IPS-NIHi11 (cell line): Measurements from ENCODE around the gene C4orf50.

Experiments
- DNase-seq: peaks from one replicate; pipeline ENCODE4 v3.0.0; 2012; ENCODE audit warnings: mixed read lengths, low spot score

Gene C4orf50

DNA sequence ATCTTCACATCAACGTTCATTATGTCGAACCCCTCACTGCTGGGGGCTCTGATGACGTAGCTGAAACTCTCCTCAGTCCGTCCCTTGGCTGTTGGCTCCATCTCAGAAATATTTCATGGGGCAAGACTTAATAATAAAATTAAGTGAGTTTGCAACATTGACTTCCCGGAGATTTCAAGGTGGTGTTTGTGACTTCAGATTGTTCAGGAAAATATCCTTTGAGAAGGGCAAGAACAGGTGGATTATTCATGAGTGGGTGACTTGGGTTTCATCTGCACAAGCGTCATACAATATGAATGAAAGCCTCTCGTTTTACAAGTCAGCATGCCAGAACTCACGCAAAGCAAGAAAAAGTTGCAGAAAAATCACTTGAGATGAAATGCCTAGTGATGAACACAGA lies at the start of gene C4orf50:
Gene C4orf50, minus strand, starts transcription at position 101 of the 400 bp plus-strand sequence.
- no peak for DNase-seq

- DNase-seq: no peak
Observed at GRCh38 chr4:6065934-6066590, 47.8 kb upstream of the C4orf50 start.

DNA sequence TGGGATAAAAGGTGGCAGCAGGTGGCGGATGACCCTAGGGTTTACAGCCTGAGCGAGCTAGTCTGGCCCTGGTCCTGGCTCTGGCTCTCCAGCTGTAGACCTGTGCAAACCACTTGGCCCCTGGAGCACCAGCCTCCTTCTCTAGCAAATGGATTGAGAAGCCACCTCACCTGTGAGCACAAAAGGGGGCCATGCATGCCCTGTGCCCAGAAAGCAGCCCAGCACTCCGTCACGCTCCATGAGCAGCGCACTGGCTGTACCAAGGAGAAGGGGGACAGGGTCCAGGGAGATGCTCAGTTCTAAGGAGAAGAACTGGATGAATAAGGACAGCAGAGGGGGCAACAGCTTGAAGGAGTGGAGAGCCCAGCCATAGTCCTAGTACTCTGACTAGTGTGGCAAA lies 46.9 kb upstream of the C4orf50 start:
- DNase-seq: no peak

GRCh38 chr4:6064383-6064782 lies 46.2 kb upstream of the C4orf50 start:
- no peak for DNase-seq

GRCh38 chr4:6063684-6064083 lies 45.5 kb upstream of the C4orf50 start:
- DNase-seq: no peak

DNA sequence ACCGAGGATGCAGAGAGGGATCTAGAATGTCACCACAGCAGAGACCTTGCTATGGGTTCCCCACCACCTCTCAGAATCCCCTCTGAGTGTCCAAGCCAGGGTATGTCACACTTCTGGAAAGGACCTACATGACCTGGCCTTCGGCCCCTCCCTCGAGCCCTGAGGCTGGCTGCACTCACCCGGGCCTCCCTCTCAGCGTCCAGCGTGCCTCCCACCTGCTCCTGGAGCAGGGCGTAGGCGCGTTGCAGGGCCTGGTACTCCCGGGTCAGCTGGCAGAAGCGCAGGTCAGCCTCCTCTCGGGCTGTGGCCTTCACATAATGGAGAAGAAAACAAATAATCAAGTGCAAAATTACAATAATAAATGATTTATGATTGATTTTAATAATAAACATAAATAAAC lies 43.9 kb upstream of the C4orf50 start:
- DNase-seq: no peak

DNA sequence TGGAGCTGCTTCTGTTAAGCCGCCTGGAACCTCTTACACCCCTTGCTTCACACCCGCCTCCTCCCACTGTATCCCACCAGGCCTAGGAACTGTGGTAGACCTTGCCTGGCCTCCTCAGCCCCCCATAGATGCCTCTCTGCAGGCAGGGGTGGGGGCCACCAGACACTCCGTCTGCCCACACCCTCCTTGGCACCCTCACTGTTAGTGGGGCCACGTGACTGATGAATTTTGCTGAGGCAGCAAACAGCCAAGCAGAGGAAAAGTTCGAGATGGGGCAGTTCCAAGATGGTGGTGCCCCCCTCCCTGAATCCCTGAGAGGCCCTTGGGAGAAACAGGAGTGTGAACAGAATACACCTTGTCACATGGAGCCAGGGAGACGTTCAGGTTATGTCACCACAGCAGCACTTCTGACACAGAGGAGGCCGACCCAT lies 41.2 kb upstream of the C4orf50 start:
- DNase-seq: no peak

- no peak for DNase-seq
Observed at GRCh38 chr4:6058531-6059374, 40.5 kb upstream of the C4orf50 start.

GRCh38 chr4:6056976-6057766 lies 38.9 kb upstream of the C4orf50 start:
- DNase-seq: no peak

GRCh38 chr4:6055436-6055835 lies 37.2 kb upstream of the C4orf50 start:
- DNase-seq: no peak

- DNase-seq: no peak
Observed at GRCh38 chr4:6055030-6055429, 36.8 kb upstream of the C4orf50 start.

DNA sequence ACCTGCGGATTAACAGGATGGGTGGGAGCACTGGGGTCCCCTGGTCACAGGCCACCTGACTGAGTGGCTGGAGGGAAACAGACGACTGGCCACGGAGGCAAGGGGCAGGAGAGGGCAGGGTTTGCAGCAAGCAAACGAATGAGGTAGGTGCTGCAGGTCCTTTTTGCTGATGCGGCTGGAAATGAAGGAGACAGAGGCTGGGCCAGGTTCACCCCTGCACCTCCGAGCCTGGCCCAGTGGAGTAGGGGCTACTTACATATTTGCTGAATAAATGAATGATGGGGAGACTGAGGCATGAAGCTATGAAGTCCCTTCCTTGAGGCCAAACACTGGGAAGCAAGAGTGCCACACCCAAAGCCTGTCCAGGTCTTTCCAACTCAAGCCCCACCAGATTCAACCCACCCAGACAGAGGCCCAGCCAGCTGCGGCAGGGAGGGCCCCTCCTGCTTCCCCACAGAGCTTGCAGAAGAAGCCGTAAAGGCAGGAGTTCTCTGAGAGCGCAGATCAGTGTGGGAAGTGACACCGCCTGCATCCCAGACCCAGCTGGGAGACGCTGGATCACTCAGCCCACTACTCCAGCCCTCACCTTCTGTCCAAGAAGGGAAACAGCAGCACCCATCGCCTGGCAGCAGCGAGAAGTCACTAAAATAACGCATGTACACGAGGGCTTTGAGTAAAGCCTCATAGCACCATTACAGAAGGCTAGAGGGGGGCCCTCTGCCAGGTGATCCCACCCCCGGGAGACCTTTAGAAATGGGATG lies 36.1 kb upstream of the C4orf50 start:
- DNase-seq: no peak

DNA sequence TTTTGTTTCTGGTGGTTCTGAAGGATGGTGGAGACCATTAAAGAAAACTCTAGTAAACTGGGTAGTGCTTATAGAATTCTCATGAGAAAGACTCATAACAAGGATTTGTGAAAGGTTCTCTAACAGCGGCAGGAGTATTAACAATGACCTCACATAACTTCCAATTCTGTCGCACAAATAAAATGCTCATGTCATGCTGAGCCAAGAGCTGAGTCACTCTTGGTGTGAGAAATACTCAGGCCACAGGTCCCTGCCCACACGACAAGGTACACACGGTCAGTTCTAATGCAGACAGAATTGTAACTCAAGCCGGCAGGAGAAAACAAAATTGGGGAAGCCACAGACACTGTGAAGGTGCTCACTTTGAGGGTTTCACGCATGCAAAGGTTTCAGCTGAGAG lies 34.4 kb upstream of the C4orf50 start:
- no peak for DNase-seq

DNA sequence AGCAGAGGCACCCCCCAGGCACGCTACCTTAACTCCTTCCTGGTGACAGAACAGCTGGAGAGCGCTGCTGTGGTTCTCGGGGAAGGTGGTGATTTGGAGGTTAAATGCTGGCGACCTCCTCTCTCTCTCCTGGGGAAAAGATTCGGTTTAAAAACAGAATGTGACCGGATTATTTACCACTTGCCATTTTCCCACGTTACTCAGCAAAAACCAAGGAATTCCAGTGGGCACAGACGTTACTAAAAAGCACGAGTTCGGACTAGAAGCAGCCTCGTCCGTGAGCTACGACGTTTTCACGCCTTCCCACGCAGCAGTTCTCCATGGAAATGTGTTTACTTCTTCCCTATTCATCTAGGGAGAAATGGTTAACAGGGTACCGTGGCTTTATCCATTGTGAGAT lies 32.3 kb upstream of the C4orf50 start:
- no peak for DNase-seq

GRCh38 chr4:6049985-6050384 lies 31.8 kb upstream of the C4orf50 start:
- DNase-seq: no peak

DNA sequence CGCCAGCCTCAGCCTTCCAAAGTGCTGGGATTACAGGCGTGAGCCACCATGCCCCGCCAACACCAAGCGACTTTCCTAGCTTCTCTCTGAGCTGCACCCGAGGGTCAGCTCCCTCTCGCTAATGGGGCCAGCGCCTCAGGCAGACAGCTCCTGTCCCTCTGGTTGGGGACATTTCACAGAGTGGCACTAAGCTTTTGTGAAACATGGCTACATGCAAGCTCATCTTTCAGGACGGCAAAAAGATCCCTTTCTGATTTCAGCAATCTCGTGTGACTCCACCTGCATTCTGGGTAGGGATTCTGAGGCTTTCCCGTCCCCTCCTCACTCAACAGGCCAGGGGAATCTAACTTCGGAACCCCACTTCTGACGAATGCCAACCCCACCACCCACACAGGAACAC lies 31.0 kb upstream of the C4orf50 start:
- no peak for DNase-seq

DNA sequence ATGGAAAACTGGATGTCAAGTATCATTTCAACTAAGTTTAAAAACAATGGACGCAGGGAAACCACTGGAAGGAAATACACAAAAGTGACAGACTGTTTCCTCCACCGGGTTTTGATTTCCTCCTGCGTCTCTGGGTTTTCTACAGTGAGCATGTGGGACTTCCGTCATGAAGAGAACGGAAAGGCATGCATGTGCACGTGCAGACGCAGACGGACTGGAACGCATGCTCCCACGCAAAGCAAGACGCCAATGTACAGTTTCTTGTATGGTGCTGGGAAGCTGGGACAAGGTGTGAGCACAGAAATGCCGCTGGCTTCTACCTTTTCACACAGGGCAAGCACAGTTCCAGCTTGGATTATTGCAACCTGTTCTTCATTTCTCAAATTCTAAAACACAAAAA lies 30.3 kb upstream of the C4orf50 start:
- DNase-seq: no peak

DNA sequence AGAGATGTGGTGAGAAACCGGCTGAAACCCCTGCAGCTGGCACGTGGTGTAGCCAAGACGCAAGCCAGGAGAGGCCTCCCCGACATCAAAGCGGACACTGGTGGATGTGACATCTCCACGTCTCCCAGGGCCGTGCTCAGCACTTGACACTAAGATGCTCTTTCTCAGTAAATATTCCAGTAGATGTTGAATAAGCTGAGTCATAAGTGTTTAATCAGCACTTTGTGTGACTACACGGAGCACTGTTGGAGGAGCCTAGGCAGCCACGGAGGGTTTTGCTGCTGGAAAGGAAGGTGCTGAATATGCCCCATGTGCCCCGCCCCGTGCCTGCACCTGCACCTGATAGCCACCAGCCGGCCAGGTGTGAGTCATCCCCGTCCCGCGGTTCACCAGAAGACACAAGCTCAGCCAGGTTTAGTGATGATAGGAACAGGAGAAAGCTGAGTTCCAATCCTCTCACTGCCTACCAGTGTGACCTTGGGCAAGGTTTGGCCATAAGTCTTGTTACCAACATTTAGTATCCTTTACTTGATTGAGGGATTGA lies 29.0 kb upstream of the C4orf50 start:
- DNase-seq: peak; percentile 53

GRCh38 chr4:6046526-6047129 lies 28.4 kb upstream of the C4orf50 start:
- no peak for DNase-seq

DNA sequence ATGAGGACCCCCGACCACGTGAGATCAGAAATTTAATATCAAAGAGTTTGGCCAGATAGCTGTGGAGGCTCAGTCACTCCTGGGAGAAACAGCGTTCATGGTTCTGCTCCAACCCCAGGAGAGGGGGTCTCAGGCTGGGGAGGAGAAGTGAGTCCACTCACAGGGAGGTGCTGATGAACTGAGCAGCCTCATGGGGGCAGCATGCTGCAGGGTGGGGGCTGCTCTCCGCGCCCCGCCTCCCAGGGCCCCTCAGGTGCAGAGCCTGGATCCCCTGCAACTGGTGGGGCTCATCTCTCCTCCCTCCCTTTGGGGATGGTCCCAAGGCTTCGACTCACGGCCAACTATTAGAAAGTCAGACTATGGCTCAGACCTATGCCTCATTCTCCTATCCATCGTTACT lies 26.6 kb upstream of the C4orf50 start:
- peak; percentile 84 for DNase-seq

GRCh38 chr4:6044276-6044675 lies 26.0 kb upstream of the C4orf50 start:
- DNase-seq: no peak
